GM12878 (cell line): ENCODE results near the gene DDX54. TPM values are rescaled to one million over a fixed set of nuclear protein-coding genes. Genes with fewer than 3 reads are reported as not detected.

Experiments
- ATAC-seq: fragments of 200-7000 bp; cut with Tn5 transposase; 3 replicates; pipeline ENCODE4 v1.9.1; 2020; ENCODE audit warnings: mild to moderate bottlenecking, moderate library complexity
- BruUV-seq: library from RNA; stranded (reverse); fragments of 400-500 nt; replicated peaks from 2 replicates; lab custom pipeline; 2021; lab: Mats Ljungman, UMichigan
- CTCF ChIA-PET: fragments of 300-600 bp; sonication (Branson Sonifier 250); formaldehyde crosslinking; extraction: SDS; loops from one replicate; lab custom pipeline; 2021; ENCODE audit warnings: inconsistent platforms; lab: Yijun Ruan, JAX
- POLR2A ChIA-PET: fragments of 350-600 bp; formaldehyde crosslinking; extraction: SDS; loops from one replicate; lab custom pipeline; 2021; ENCODE audit warnings: inconsistent platforms; lab: Charles Lee
- RAD21 ChIA-PET: fragments of 300-600 bp; sonication (Branson Sonifier 250); formaldehyde crosslinking; loops from one replicate; lab custom pipeline; 2023; ENCODE audit warnings: antibody characterized with exemption; ENCODE audit not compliant: unreplicated experiment; lab: Charles Lee
- SMC1A ChIA-PET: fragments of 300-600 bp; sonication (Branson Sonifier 250); formaldehyde crosslinking; loops from one replicate; lab custom pipeline; 2023; ENCODE audit not compliant: unreplicated experiment, uncharacterized antibody; lab: Charles Lee
- DNase-seq: peaks from one replicate; pipeline ENCODE4 v3.0.0-alpha.2; 2011; ENCODE audit warnings: low read depth, low spot score
- FAIRE-seq: peaks from 3 replicates; lab custom pipeline; 2011; peaks lifted over from hg19 to GRCh38; lab: Jason Lieb, UNC
- H2AFZ ChIP-seq: 2 replicates; pipeline ENCODE4 v1.6.0; 2011; ENCODE audit warnings: low read depth, low read length, control low read depth; ENCODE audit not compliant: control insufficient read depth
- H3K27ac ChIP-seq: 2 replicates; pipeline ENCODE4 v1.5.1; 2011; ENCODE audit warnings: control low read depth; ENCODE audit not compliant: control insufficient read depth, insufficient read depth
- H3K27me3 ChIP-seq, 2 experiments: replicated peaks in 1 of 2; 2 replicates each; pipeline versions ENCODE4 v1.6.0 to v1.6.1; 2011; ENCODE audit warnings: low read length in 1 of 2; ENCODE audit not compliant: control insufficient read depth in 2 of 2, insufficient read depth in 2 of 2
- H3K36me3 ChIP-seq, 2 experiments: 2 replicates each; pipeline ENCODE4 v1.5.1; 2011; ENCODE audit warnings: low read length in 1 of 2; ENCODE audit not compliant: control insufficient read depth in 2 of 2, insufficient read depth in 2 of 2
- H3K4me1 ChIP-seq: 2 replicates; pipeline ENCODE4 v1.6.1; 2011; ENCODE audit warnings: mild to moderate bottlenecking, low read length, moderate library complexity, mixed read lengths; ENCODE audit not compliant: control insufficient read depth, insufficient read depth
- H3K4me2 ChIP-seq: 2 replicates; pipeline ENCODE4 v1.6.0; 2011; ENCODE audit warnings: control low read depth; ENCODE audit not compliant: control insufficient read depth, insufficient read depth
- H3K4me3 ChIP-seq: fragments of 200-600 bp; sonication (generic); 2 replicates; pipeline ENCODE4 v1.5.1; 2016
- H3K79me2 ChIP-seq: 2 replicates; pipeline ENCODE4 v1.6.0; 2011; ENCODE audit warnings: low read length; ENCODE audit not compliant: control insufficient read depth, insufficient read depth
- H3K9ac ChIP-seq: 2 replicates; pipeline ENCODE4 v1.8.0; 2011; ENCODE audit warnings: low read length, control low read depth, mixed read lengths; ENCODE audit not compliant: control insufficient read depth, insufficient read depth
- H3K9me3 ChIP-seq: replicated peaks from 3 replicates; pipeline ENCODE4 v1.5.1; 2011; ENCODE audit warnings: mild to moderate bottlenecking, low read length; ENCODE audit not compliant: control insufficient read depth, insufficient read depth
- H4K20me1 ChIP-seq: 2 replicates; pipeline ENCODE4 v1.6.0; 2011; ENCODE audit not compliant: control insufficient read depth, insufficient read depth
- HDAC2 ChIP-seq: fragments of 200-600 bp; sonication (generic); IDR thresholded peaks from 2 replicates; pipeline ENCODE4 v1.6.1; 2017
- HDAC6 ChIP-seq: fragments of 200-600 bp; sonication (generic); IDR thresholded peaks from one replicate; pipeline ENCODE4 v1.8.0; 2017; ENCODE audit warnings: antibody characterized with exemption; ENCODE audit not compliant: unreplicated experiment
- IRF5 ChIP-seq: fragments of 450-650 bp; IDR thresholded peaks from 2 replicates; pipeline ENCODE4 v1.6.1; 2017; ENCODE audit warnings: borderline replicate concordance
- LARP7 ChIP-seq: fragments of 450-650 bp; IDR thresholded peaks from 2 replicates; pipeline ENCODE4 v1.6.1; 2017; ENCODE audit warnings: mild to moderate bottlenecking
- NRF1 ChIP-seq: conservative IDR thresholded peaks from 2 replicates; pipeline ENCODE4 v1.6.1; 2011; ENCODE audit warnings: mild to moderate bottlenecking, low read depth, low read length, improper control_type of control experiment
- PKNOX1 ChIP-seq: fragments of 450-650 bp; IDR thresholded peaks from 2 replicates; pipeline ENCODE4 v1.6.1; 2016; ENCODE audit warnings: mild to moderate bottlenecking
- PML ChIP-seq: IDR thresholded peaks from 2 replicates; pipeline ENCODE4 v1.6.1; 2012; ENCODE audit warnings: low read length, inconsistent platforms
- POLR2A ChIP-seq: IDR thresholded peaks from 2 replicates; pipeline ENCODE4 v1.6.1; 2011; ENCODE audit warnings: low read depth, mild to moderate bottlenecking, low read length
- RELB ChIP-seq: fragments of 450-650 bp; IDR thresholded peaks from 2 replicates; pipeline ENCODE4 v1.6.1; 2017; ENCODE audit warnings: low read depth, mild to moderate bottlenecking, moderate library complexity
- SMC3 ChIP-seq: IDR thresholded peaks from 2 replicates; pipeline ENCODE4 v1.6.1; 2011; ENCODE audit warnings: low read length, improper control_type of control experiment, borderline replicate concordance
- SP1 ChIP-seq: IDR thresholded peaks from one replicate; pipeline ENCODE4 v1.6.1; 2011; ENCODE audit warnings: low read depth, low read length
- WGBS: methylation state at CpG from one replicate; pipeline ENCODE4 v1.1.6; 2016; ENCODE audit warnings: low lambda C conversion rate; ENCODE audit not compliant: insufficient replicate concordance, insufficient coverage; ENCODE audit errors: missing lambda C conversion rate; 5-methylcytosine and 5-hydroxymethylcytosine counted together
- in situ Hi-C: fragments of 300-500 bp; cut with MboI; formaldehyde crosslinking; loops from 9 replicates; pipeline ENCODE4 v1.14.3; 2018; ENCODE audit warnings: mixed read lengths
- intact Hi-C: fragments of 100-400 bp; cut with micrococcal nuclease; formaldehyde crosslinking; loops from one replicate; pipeline ENCODE4 v1.14.2; 2022; ENCODE audit not compliant: unreplicated experiment
- polyA plus RNA-seq, 11 experiments: library from polyadenylated mRNA; depleted of rRNA in 4 of 11; unstranded in 6 of 11; stranded (reverse) in 5 of 11; fragments of >200 nt; fragmentation: Nextera tagmentation in 4 of 11; fragmentation: Illumina TruSeq in 1 of 11; extraction: Ambion mirVana in 4 of 11; extraction: Trizol in 1 of 11; gene quantifications; 1 replicate in 1 of 11; 2 replicates in 10 of 11; pipeline versions ENCODE4 v1.2.1 to v1.2.3, GENCODE V29; 2011 to 2016; ENCODE audit warnings: inconsistent platforms in 2 of 11, missing spikeins in 2 of 11, low read depth in 1 of 11
- total RNA-seq, 4 experiments: library from RNA; depleted of rRNA in 3 of 4; stranded (reverse); fragments of >200 nt in 3 of 4; fragmentation: Illumina TruSeq in 1 of 4; extraction: Trizol in 1 of 4; gene quantifications; 2 replicates each; pipeline versions ENCODE4 v1.2.1 to v1.2.3, GENCODE V29; 2013 to 2021

Gene DDX54
- total and polyA plus RNA-seq, 10 of the 15 experiments (the other 5 are each of a cell fraction or from before 2014, with no cell fraction given), result 1.9 to 115 (median 56.3) TPM

GRCh38 chr12:113221997-113222729 lies 36.9 kb upstream of the DDX54 start (continued):
- TF ChIP-seq PKNOX1 (no peak), PML (no peak), POLR2A (no peak), LARP7 (0 out of 2 replicates have a peak, but pooled peaks have one; percentile 16), SMC3 (no peak), HDAC6 (no peak), HDAC2 (no peak), SP1 (no peak), NRF1 (no peak)

GRCh38 chr12:113221181-113221996 lies 36.1 kb upstream of the DDX54 start, which contains the start of gene TPCN1:
Gene TPCN1 (plus strand): TSS chr12:113221464. CDS start chr12:113226853, 5,389 bp downstream.
- intact Hi-C loops, result loop anchor here (1.0 to 2.0 kb wide), 2 partner anchors 13 to 35 kb away; no protein-coding TSS in a partner anchor
- peak within 1 kb of the TSS; percentile 89 for H3K4me3 ChIP-seq
- in situ Hi-C loops, result loop anchor here (25.0 kb wide), 1 partner anchor 1784 kb away; no protein-coding TSS in a partner anchor
- H3K27ac ChIP-seq, result peak within 1 kb of the TSS; percentile 85
- H3K79me2 ChIP-seq, result peaks cover 31% of the 10 kb centered on the region
- H3K9me3 ChIP-seq, result no peaks in the 10 kb centered on the region
- H3K4me1 ChIP-seq, result peaks cover 19% of the 10 kb centered on the region
- FAIRE-seq, result peak; percentile 98
- ATAC-seq, result peak; percentile 89
- H4K20me1 ChIP-seq, result no peaks in the 10 kb centered on the region
- peak; percentile 100 for DNase-seq
- CTCF ChIA-PET, result interaction anchor here (0.7 to 1.7 kb wide), 6 partner anchors 8 to 26 kb away, joined by 3 to 5 read pairs (median 3); no protein-coding TSS in a partner anchor
- no TSS peak for BruUV-seq
- under 1% methylated on average over 61 of the region's 68 CpGs for WGBS
- peak within 1 kb of the TSS; percentile 89 for H2AFZ ChIP-seq
- no peaks in the 10 kb centered on the region for H3K27me3 ChIP-seq
- RAD21 ChIA-PET, result interaction anchor here (0.6 to 4.4 kb wide), 8 partner anchors 10 to 204 kb away, joined by 3 to 51 read pairs (median 10); no protein-coding TSS in a partner anchor
- H3K9ac ChIP-seq, result peak within 1 kb of the TSS; percentile 90
- peak within 1 kb of the TSS; percentile 98 for H3K4me2 ChIP-seq
- H3K36me3 ChIP-seq, result no peaks in the 10 kb centered on the region
- SMC1A ChIA-PET, result interaction anchor here (1.0 to 15.7 kb wide), 9 partner anchors 9 to 243 kb away, joined by 3 to 237 read pairs (median 17); partner anchors contain the start of genes OAS2 and RITA1
- POLR2A ChIA-PET, result interaction anchor here (0.6 to 6.7 kb wide), 14 partner anchors 11 to 242 kb away, joined by 3 to 108 read pairs (median 4); partner anchors contain the start of genes DDX54, RITA1 and SLC8B1
- no peak for TF ChIP-seq IRF5
- no peak for TF ChIP-seq RELB
